CD4-positive, alpha-beta T cell treated with Interleukin-2 at 100 ng/mL for 4 hours (primary cell): ENCODE measurements around the gene MPHOSPH6.
"Not testable (repeated sequence)": the region's sequence is repeated elsewhere in the genome, so short reads cannot be mapped to it uniquely, and the experiment has no call there.

Experiments used
- DNase-seq: peaks from one replicate; pipeline ENCODE4 v3.0.0-alpha.2; 2020; ENCODE audit warnings: low spot score

Gene MPHOSPH6

DNA sequence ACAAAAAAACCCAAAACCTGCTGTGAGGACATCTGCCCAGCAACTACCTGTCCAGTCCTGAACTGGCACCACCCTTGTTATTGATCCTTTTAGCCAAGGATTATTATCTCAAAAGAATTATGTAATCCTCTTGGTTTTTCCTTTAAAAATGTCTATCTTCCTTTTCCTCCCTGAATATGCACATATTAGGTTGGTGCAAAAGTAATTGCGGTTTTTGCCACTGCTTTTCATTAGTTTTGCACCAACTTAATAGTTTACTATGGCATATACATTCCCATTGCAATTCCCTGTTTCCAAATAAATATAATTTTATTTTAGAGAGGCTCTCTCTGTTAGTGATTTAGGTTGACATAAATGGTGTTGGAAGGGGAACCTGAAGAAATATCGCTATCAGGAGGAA, 51.3 kb downstream of the MPHOSPH6 start:
- no peak for DNase-seq

DNA sequence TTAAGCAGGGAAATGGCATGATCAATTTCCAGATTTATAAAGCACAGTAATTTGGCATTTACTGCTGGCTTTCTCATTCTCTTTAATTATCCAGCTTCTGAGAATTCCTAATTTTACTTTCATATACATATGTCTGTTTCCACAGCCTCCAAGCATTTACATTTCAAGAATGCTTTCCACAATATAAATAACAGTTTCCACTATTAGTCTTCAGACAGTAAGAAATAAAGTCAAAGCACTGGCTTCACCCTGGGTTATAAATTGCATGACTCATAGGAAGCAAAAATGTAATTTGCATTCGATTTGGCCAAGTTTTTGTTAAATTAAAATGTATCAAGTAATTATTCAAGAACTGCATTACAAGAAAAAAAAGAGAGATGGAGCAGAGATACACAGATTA, 53.5 kb downstream of the MPHOSPH6 start:
- no peak for DNase-seq

DNA sequence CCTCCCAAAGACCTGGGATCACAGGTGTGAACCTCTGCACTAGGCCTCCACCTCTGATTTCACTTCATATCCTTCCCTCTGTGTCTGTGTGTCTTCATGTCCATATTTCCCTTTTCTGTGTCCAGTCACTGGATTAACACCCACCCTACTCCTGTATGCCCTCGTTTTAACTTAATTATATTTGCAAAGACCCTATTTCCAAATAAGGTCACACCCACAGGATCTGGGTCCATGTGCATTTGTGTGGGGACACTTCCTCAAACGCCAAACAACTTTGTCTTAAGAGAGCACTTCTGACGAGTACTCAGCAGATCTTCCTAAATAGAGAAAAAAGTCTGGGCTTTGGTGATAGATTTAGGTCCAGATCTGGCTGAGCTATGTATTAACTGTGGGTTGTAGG, 56.3 kb downstream of the MPHOSPH6 start:
- DNase-seq: no peak

DNA sequence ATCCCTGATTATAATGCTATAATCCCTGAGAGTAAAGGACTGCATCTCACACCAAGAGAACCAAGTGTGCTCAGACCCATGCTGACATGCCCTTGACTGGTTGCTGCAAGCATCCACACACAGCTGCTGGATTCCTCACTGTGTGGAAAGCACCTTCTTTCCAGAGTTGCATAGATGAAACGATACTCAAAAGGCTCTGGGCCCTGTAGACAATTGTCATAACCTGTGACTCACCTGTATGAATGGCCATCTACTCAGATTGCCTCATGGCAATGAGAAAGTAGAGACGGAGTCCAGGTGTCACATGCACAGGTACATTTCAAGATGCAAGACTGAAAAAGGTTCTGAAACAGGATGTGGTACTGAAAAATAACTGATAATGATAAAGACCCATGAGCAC, 58.1 kb downstream of the MPHOSPH6 start:
- DNase-seq: no peak

DNA sequence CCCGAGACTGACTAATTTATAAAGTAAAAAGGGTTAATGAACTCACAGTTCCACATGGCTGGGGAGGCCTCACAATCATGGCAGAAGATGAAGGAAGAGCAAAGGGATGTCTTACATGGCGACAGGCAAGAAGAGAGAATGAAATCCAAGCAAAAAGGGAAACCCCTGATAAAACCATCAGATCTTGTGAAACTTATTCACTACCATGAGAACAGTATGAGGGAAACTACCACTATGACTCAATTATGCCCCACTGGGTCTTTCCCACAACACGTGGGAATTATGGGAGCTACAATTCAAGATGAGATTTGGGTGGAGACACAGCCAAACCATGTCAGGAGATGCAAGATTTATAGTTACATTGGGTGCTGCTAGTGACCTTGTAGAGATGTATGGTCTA, 60.8 kb downstream of the MPHOSPH6 start:
- DNase-seq: not testable (repeated sequence)

DNA sequence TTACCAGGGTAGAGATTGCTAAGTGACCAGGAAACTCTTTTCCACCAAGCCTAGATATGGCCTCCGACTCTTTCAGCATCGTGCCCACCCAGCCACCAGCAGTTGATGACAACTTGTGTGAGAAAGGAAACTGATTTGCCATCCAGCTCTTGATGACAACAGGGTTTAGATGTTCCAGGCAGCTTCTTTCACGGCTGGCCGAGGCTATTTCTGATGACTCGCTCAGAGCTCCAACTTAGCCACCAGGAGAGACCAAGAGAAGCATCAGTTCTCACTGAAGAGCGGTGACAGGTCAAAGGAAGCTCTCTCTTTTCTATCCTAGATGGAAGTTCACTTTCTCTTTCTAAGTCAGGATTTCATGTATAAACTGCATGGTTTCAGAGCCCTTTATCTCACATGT, 61.2 kb downstream of the MPHOSPH6 start:
- DNase-seq: no peak

DNA sequence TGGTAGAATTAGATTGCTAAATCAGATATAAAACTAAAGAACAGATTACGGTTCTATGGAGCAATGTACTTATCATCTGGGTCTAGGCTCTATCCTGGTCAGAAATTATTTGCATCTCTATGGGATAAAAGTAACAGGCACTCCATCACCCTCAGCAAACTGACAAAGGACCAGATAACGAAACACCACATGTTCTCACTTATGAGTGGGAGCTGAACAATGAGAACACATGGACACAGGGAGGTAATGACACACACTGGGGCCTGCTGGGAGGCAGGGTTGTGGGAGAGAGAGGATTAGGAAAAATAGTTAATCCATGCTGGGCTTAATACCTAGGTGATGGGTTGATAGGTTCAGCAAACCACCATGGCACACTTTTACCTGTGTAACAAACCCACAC, 61.9 kb downstream of the MPHOSPH6 start:
- DNase-seq: no peak

DNA sequence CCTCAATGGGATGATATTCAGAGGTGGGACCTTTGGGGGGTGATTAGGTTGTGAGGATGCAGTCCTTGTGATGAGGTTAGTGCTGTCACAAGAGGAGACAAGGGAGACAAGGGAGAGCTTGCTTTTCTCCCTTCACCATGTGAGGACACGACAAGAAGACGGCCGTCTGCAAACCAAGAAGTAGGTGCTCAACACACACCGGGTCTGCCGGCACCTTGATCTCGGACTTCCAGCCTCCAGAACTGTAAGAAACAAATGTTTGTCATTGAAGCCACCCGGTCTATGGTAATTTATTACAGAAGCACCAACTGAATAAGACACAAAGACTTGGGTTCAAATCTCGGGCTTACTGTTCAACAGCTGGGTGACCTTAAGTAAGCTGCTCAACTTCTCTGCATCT, 64.9 kb downstream of the MPHOSPH6 start:
- no peak for DNase-seq
